ENCODE measurements around the gene TBRG1.

The TBRG1 gene, protein sequence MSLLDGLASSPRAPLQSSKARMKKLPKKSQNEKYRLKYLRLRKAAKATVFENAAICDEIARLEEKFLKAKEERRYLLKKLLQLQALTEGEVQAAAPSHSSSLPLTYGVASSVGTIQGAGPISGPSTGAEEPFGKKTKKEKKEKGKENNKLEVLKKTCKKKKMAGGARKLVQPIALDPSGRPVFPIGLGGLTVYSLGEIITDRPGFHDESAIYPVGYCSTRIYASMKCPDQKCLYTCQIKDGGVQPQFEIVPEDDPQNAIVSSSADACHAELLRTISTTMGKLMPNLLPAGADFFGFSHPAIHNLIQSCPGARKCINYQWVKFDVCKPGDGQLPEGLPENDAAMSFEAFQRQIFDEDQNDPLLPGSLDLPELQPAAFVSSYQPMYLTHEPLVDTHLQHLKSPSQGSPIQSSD

GRCh38 chr11:124622531-124623451 is at the start of gene TBRG1:
TBRG1 (plus strand) TSS chr11:124622864; CDS start chr11:124623084, 220 bp downstream.
- TF ChIP-seq CTCF (IDR thresholded peaks at IDR 0.05; ENCODE audit: low read depth, low read length, missing control alignments), result no peak
- DNase-seq (ENCODE audit: low read depth), result peak; percentile 73

DNA sequence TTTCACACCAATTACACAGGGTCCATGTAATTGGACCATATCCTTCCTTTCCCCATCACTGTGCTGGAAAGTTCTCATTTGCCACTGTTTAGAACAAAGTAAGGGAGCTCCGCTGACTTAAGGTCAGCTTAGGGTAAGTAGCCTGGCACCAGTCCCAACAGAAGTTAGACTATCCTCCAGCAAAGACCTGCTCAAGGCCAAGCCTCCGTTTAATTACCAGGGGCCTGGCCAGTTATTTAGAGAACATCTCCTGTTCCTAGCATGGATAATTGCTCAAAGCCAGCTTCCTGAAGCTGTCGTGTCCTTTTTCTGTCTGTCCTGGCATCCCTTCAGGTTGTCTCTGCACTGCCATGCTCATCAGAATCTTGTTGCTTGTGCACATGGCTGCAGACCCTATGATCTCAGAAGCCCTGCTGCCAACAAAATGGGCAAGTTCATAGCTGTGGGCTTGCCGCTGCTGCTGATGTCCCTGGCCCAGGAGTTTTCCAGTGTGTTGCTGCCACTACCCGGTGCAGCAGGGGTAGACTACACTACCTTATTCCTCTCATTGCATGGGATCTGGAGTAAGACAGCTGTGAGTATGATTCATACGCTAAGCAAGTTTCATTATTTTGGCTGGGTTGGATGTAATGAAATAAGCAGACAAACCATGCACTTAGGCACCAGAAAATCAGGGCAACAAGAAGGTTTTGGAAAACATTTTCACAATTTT is 44.8 kb upstream of the TBRG1 start:
- DNase-seq (ENCODE audit: low read depth), result no peak
- no peak overlapping the region for H3K4me3 ChIP-seq (ENCODE audit: low read depth, low read length)
- TF ChIP-seq CTCF (IDR thresholded peaks at IDR 0.05; ENCODE audit: low read depth, low read length, missing control alignments), result no peak

More at GRCh38 chr11:124622531-124623451, at the start of gene TBRG1:
- H3K4me3 ChIP-seq (ENCODE audit: low read depth, low read length), result peak within 1 kb of the TSS; percentile 65

GRCh38 chr11:124578761-124579160 is 43.9 kb upstream of the TBRG1 start:
- no peak for DNase-seq (ENCODE audit: low read depth)
- no peak overlapping the region for H3K4me3 ChIP-seq (ENCODE audit: low read depth, low read length)
- TF ChIP-seq CTCF (IDR thresholded peaks at IDR 0.05; ENCODE audit: low read depth, low read length, missing control alignments), result no peak

DNA sequence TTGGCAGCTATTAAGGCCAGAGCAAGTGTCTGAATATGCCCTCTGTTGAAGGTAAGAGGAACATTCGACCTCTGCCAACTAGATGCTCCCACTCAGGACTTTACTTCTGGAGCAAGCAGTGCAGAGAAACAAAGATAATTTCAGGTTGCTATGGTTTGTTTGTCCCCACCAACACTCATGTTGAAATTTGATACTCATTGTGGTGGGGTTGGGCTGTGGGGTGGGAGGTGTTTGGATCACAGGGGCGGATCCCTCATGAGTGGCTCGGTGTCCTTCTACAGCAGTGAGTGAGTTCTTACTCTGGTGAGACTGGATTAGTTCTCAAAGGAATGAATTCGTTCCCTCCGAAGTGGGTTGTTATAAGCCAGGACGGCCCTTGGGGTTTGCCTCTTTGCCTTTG is 40.8 kb upstream of the TBRG1 start:
- no peak for DNase-seq (ENCODE audit: low read depth)

GRCh38 chr11:124582565-124582964 is 40.1 kb upstream of the TBRG1 start:
- H3K4me3 ChIP-seq (ENCODE audit: low read depth, low read length), result no peak overlapping the region
- no peak for TF ChIP-seq CTCF (IDR thresholded peaks at IDR 0.05; ENCODE audit: low read depth, low read length, missing control alignments)
- DNase-seq (ENCODE audit: low read depth), result no peak

More for the DNA sequence above, 40.8 kb upstream of the TBRG1 start:
- TF ChIP-seq CTCF (IDR thresholded peaks at IDR 0.05; ENCODE audit: low read depth, low read length, missing control alignments), result no peak
- no peak overlapping the region for H3K4me3 ChIP-seq (ENCODE audit: low read depth, low read length)

GRCh38 chr11:124583781-124584180 is 38.9 kb upstream of the TBRG1 start:
- no peak overlapping the region for H3K4me3 ChIP-seq (ENCODE audit: low read depth, low read length)
- TF ChIP-seq CTCF (IDR thresholded peaks at IDR 0.05; ENCODE audit: low read depth, low read length, missing control alignments), result no peak
- no peak for DNase-seq (ENCODE audit: low read depth)

Data from GM12864 (cell line).